ENCODE data around the gene ATP11A. TPM values are rescaled to one million over a fixed set of nuclear protein-coding genes. Genes with fewer than 3 reads are reported as not detected.
A peak's percentile ranks its signal among the peaks of the same experiment; 100 is the strongest.

Gene ATP11A
- total and polyA plus RNA-seq, 10 of the 15 experiments (the other 5 are each of a cell fraction or from before 2014, with no cell fraction given): 1.4 to 69.6 (median 14.4) TPM

DNA sequence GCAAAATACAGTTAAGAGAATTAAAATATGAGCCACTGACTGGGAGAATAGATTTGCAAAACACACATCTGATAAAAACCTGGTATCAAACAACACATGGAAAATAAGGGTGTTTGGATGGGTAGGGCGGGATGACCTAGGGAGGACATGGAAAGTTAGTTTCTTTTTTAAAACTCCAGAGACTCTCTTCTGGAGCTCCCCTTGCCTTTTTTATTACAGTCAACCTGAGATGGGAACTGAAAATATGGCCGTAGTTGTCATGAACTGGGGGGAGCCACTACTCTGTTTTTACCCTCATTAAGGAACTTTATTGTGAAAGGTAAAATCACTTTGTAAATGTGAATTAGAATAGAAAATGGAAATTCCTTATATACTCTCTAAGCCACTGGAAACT lies 113.0 kb downstream of the ATP11A start (continued):
- TF ChIP-seq, protein P1, sequence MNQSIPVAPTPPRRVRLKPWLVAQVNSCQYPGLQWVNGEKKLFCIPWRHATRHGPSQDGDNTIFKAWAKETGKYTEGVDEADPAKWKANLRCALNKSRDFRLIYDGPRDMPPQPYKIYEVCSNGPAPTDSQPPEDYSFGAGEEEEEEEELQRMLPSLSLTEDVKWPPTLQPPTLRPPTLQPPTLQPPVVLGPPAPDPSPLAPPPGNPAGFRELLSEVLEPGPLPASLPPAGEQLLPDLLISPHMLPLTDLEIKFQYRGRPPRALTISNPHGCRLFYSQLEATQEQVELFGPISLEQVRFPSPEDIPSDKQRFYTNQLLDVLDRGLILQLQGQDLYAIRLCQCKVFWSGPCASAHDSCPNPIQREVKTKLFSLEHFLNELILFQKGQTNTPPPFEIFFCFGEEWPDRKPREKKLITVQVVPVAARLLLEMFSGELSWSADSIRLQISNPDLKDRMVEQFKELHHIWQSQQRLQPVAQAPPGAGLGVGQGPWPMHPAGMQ (IDR thresholded peaks at IDR 0.05; ENCODE audit: borderline replicate concordance): no peak
- TF ChIP-seq NFIC (IDR thresholded peaks at IDR 0.05; ENCODE audit: low read depth, low read length): peak; percentile 60; the same call in 1 of the 2 replicates
- TF ChIP-seq, protein P2, sequence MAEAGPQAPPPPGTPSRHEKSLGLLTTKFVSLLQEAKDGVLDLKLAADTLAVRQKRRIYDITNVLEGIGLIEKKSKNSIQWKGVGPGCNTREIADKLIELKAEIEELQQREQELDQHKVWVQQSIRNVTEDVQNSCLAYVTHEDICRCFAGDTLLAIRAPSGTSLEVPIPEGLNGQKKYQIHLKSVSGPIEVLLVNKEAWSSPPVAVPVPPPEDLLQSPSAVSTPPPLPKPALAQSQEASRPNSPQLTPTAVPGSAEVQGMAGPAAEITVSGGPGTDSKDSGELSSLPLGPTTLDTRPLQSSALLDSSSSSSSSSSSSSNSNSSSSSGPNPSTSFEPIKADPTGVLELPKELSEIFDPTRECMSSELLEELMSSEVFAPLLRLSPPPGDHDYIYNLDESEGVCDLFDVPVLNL (IDR thresholded peaks at IDR 0.05; ENCODE audit: low read depth, low read length): no peak
- TF ChIP-seq, protein P3, sequence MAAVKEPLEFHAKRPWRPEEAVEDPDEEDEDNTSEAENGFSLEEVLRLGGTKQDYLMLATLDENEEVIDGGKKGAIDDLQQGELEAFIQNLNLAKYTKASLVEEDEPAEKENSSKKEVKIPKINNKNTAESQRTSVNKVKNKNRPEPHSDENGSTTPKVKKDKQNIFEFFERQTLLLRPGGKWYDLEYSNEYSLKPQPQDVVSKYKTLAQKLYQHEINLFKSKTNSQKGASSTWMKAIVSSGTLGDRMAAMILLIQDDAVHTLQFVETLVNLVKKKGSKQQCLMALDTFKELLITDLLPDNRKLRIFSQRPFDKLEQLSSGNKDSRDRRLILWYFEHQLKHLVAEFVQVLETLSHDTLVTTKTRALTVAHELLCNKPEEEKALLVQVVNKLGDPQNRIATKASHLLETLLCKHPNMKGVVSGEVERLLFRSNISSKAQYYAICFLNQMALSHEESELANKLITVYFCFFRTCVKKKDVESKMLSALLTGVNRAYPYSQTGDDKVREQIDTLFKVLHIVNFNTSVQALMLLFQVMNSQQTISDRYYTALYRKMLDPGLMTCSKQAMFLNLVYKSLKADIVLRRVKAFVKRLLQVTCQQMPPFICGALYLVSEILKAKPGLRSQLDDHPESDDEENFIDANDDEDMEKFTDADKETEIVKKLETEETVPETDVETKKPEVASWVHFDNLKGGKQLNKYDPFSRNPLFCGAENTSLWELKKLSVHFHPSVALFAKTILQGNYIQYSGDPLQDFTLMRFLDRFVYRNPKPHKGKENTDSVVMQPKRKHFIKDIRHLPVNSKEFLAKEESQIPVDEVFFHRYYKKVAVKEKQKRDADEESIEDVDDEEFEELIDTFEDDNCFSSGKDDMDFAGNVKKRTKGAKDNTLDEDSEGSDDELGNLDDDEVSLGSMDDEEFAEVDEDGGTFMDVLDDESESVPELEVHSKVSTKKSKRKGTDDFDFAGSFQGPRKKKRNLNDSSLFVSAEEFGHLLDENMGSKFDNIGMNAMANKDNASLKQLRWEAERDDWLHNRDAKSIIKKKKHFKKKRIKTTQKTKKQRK (IDR thresholded peaks at IDR 0.05; ENCODE audit: low read depth, low read length): no peak
- TF ChIP-seq, protein P4, sequence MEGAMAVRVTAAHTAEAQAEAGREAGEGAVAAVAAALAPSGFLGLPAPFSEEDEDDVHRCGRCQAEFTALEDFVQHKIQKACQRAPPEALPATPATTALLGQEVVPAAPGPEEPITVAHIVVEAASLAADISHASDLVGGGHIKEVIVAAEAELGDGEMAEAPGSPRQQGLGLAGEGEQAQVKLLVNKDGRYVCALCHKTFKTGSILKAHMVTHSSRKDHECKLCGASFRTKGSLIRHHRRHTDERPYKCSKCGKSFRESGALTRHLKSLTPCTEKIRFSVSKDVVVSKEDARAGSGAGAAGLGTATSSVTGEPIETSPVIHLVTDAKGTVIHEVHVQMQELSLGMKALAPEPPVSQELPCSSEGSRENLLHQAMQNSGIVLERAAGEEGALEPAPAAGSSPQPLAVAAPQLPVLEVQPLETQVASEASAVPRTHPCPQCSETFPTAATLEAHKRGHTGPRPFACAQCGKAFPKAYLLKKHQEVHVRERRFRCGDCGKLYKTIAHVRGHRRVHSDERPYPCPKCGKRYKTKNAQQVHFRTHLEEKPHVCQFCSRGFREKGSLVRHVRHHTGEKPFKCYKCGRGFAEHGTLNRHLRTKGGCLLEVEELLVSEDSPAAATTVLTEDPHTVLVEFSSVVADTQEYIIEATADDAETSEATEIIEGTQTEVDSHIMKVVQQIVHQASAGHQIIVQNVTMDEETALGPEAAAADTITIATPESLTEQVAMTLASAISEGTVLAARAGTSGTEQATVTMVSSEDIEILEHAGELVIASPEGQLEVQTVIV (IDR thresholded peaks at IDR 0.05; ENCODE audit: borderline replicate concordance, partially characterized antibody): no peak
- TF ChIP-seq, protein P5, sequence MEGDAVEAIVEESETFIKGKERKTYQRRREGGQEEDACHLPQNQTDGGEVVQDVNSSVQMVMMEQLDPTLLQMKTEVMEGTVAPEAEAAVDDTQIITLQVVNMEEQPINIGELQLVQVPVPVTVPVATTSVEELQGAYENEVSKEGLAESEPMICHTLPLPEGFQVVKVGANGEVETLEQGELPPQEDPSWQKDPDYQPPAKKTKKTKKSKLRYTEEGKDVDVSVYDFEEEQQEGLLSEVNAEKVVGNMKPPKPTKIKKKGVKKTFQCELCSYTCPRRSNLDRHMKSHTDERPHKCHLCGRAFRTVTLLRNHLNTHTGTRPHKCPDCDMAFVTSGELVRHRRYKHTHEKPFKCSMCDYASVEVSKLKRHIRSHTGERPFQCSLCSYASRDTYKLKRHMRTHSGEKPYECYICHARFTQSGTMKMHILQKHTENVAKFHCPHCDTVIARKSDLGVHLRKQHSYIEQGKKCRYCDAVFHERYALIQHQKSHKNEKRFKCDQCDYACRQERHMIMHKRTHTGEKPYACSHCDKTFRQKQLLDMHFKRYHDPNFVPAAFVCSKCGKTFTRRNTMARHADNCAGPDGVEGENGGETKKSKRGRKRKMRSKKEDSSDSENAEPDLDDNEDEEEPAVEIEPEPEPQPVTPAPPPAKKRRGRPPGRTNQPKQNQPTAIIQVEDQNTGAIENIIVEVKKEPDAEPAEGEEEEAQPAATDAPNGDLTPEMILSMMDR (IDR thresholded peaks at IDR 0.05 in 2 of 3, conservative IDR thresholded peaks at IDR 0.05 in 1 of 3; ENCODE audit: control insufficient read depth in 2 of 3, extremely low read depth in 1 of 3, insufficient read depth in 1 of 3, low read depth in 3 of 3, low read length in 3 of 3): no peak
- TF ChIP-seq SUPT20H (IDR thresholded peaks at IDR 0.05; ENCODE audit: borderline replicate concordance, control insufficient read depth, low read depth, low read length): no peak
- no peak for TF ChIP-seq RUNX3 (IDR thresholded peaks at IDR 0.05; ENCODE audit: low read length)
- TF ChIP-seq, protein P6, sequence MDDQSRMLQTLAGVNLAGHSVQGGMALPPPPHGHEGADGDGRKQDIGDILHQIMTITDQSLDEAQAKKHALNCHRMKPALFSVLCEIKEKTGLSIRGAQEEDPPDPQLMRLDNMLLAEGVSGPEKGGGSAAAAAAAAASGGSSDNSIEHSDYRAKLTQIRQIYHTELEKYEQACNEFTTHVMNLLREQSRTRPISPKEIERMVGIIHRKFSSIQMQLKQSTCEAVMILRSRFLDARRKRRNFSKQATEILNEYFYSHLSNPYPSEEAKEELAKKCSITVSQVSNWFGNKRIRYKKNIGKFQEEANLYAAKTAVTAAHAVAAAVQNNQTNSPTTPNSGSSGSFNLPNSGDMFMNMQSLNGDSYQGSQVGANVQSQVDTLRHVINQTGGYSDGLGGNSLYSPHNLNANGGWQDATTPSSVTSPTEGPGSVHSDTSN (IDR thresholded peaks at IDR 0.05; ENCODE audit: insufficient replicate concordance, low read depth, low read length): no peak
- TF ChIP-seq NFXL1 (IDR thresholded peaks at IDR 0.05; ENCODE audit: borderline replicate concordance): no peak
- no peak for TF ChIP-seq ASH2L (IDR thresholded peaks at IDR 0.05; ENCODE audit: borderline replicate concordance, low read depth)
- peak; percentile 25; the same call in 1 of the 2 replicates for TF ChIP-seq CREM (IDR thresholded peaks at IDR 0.05; ENCODE audit: low read depth)
- TF ChIP-seq LARP7 (IDR thresholded peaks at IDR 0.05): no peak
- 0 out of 2 replicates have a peak, but pooled peaks have one; percentile 44 for TF ChIP-seq TBL1XR1 (IDR thresholded peaks at IDR 0.05; ENCODE audit: low read depth, low read length)
- no peak for TF ChIP-seq RCOR1 (conservative IDR thresholded peaks at IDR 0.05; ENCODE audit: low read depth, low read length)
- peak; percentile 85 for TF ChIP-seq DPF2 (IDR thresholded peaks at IDR 0.05)
- TF ChIP-seq, protein P7, sequence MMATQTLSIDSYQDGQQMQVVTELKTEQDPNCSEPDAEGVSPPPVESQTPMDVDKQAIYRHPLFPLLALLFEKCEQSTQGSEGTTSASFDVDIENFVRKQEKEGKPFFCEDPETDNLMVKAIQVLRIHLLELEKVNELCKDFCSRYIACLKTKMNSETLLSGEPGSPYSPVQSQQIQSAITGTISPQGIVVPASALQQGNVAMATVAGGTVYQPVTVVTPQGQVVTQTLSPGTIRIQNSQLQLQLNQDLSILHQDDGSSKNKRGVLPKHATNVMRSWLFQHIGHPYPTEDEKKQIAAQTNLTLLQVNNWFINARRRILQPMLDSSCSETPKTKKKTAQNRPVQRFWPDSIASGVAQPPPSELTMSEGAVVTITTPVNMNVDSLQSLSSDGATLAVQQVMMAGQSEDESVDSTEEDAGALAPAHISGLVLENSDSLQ (IDR thresholded peaks at IDR 0.05): no peak

Measured in GM12878 (cell line).